ENCODE data around the gene MCCC1.

Gene MCCC1

DNA sequence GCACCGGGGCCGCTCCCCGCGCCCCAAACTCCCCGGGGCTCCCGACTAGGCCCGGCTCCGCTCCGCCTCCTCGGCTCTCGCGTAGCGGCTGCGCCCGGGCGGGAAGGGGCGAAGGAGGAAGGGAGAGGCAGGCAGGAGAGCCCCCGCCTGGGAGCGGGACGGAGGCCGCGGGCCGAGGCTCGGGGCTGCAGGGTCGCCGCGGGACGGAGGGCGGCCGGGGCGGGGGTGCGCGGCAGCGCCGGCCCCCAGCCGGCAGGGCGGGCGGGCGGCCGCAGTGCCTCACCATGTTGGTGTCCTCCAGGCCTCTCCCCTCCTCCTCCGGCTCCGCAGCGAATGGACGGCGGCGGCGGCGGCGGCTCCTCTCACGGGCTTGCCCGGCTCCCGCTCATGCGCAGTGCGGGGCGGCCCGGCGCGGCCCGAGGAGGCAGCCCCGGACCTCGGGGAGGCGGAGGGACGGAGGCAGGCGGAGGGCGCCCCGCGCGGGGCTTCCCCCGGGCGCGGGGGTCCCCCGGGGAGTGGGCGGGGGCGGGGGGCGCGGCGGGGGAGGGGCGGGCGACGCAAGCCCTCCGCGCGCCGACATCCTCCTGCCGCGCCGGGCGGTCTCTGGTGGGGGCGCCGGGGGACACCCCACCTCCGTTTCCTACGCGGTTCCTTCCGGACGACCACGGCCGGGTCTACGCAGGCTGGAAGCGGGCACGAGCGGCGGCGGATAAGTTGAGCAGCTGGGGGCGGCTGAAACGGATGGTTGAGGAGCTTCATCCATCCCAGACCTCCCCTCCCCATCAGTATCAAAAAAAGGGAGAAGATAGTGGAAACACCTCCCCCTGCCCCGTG, 118.9 kb downstream of the MCCC1 start, which contains the start of gene DCUN1D1:
DCUN1D1 (minus strand) TSS at position 335 of the 834 bp plus-strand sequence; CDS start at position 286, 49 bp downstream.
- peak; percentile 94 for DNase-seq (ENCODE audit: low spot score)

DNA sequence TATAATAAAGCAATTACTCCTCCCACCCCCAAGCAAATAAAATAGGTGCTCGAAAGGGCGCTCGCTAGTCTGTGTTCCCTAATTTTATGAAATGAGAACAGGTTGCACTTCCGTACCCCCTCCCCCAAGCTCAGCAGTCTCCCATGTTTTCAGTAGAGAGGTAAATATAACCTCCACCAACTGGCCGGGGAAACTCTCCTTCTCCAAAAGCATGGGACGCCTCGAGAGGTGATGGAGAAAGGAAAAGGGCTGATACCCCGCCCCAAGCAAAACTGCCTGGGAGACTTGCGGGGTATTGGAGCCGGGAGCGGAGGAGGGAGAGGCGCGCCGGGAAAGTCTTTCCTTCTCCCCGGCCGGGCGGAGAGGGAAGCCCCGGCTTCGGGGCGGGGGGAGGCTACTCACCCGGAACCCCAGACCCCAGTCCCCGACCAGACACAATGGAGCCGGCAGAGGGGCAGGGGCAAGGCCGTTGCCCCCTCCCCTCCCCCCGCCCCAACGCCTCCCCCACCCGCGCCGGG, 119.6 kb downstream of the MCCC1 start:
- peak; percentile 71 for DNase-seq (ENCODE audit: low spot score)

DNA sequence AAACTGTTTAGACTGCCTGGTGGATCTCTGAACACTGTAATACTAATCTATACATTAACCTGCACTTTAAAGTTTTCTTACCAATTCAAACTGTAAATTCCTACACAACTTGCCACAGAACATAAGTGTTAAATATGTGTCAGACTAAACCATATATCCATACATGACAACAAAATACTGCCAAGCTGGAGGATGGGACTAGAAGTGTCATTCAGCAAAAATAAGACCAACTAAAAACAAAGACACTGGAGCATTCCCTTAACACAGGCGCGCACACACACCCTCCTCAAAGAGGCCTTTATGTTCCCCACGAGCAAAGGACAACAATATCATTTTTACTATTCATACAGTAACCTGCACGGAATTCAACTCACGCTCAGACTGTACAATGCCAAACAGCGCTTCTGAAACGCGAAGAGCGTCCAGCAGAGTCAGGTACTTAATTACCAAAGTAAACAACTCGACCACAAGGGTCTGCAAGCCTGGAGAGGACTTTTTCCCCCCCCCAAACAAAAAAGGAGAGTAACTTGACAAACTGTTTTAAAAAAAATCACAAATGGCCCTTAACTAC, 120.1 kb downstream of the MCCC1 start:
- DNase-seq (ENCODE audit: low spot score): no peak

GRCh38 chr3:182978387-182978786, 120.9 kb downstream of the MCCC1 start:
- no peak for DNase-seq (ENCODE audit: low spot score)

- DNase-seq (ENCODE audit: low spot score): no peak
These were observed 126.2 kb downstream of the MCCC1 start for GRCh38 chr3:182973047-182973446.

DNA sequence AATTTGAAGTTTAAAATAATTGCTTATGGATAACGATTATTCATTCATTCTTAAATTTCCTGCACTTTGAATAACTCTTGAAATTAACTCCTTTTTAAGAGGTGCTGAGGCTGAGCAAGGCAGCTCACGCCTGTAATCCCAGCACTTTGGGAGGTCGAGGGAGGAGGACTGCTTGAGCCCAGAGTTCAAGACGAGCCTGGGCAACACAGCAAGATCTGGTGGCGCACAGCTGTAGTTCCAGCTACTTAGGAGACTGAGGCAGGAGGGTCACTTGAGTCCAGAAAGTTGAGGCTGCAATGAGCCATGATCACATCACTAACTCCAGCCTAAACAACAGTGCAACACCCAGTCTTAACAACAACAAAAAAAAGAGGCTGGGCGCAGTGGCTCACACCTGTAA, 126.9 kb downstream of the MCCC1 start:
- DNase-seq (ENCODE audit: low spot score): no peak

DNA sequence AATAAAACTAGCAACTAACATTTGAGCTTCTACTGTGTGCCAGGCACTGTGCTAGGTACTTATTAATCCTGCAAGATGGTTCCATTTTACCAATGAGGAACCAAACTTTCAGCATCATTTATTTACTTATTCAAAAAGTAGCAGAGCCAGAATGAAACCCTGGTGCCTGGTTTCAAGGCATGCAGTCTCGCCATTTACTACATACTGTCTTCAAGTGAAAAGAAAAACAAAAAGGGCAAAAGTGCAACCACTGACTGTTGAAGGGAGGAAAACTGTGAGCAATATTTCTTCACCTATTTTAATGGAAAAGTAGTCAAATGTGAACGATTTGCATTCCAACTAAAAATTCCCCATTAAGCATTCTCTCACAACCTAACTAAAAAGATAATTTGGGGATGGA, 127.7 kb downstream of the MCCC1 start:
- no peak for DNase-seq (ENCODE audit: low spot score)

GRCh38 chr3:182970811-182971418, 128.4 kb downstream of the MCCC1 start:
- DNase-seq (ENCODE audit: low spot score): no peak

GRCh38 chr3:182969853-182970252, 129.4 kb downstream of the MCCC1 start:
- no peak for DNase-seq (ENCODE audit: low spot score)

DNA sequence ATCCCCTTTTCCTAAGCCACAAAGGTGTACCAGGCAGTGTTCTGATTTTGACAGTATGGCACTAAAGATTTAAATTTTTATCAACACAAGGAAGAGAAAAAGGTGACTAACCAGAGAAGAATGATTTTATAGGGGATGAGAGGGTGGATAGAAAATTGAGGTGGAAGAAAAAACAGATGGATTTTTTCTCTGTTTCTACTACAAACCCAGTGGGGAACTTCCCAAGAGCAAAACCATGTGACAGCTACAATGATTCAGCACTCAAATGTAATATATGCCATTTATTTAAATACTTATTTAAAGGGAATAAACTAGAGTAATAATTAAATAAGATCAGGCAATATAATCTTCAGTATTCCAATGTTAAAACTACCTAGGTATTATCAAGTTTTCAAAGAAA, 130.0 kb downstream of the MCCC1 start:
- no peak for DNase-seq (ENCODE audit: low spot score)

- no peak for DNase-seq (ENCODE audit: low spot score)
These were observed 131.8 kb downstream of the MCCC1 start for GRCh38 chr3:182967218-182968204.

GRCh38 chr3:182965861-182966366, 133.4 kb downstream of the MCCC1 start:
- DNase-seq (ENCODE audit: low spot score): no peak
